Upper lobe of right lung (tissue), 1 donor: ENCODE measurements around the gene MAN1B1. TPM values are rescaled to one million over a fixed set of nuclear protein-coding genes. Genes with fewer than 3 reads are reported as not detected.

Experiments used
- ATAC-seq: fragments of 200-7000 bp; cut with Tn5 transposase; one replicate; pipeline ENCODE4 v1.9.1; 2020; ENCODE audit warnings: mild to moderate bottlenecking, moderate library complexity
- DNase-seq: peaks from one replicate; pipeline ENCODE4 v3.0.0-alpha.2; 2020
- H3K27ac ChIP-seq: fragments of 200-600 bp; one replicate; pipeline ENCODE4 v1.8.0; 2022
- H3K27me3 ChIP-seq: fragments of 200-600 bp; one replicate; pipeline ENCODE4 v1.8.0; 2022; ENCODE audit warnings: mild to moderate bottlenecking
- H3K36me3 ChIP-seq: fragments of 200-600 bp; one replicate; pipeline ENCODE4 v1.8.0; 2022
- H3K4me1 ChIP-seq: fragments of 200-600 bp; one replicate; pipeline ENCODE4 v1.8.0; 2022
- H3K4me3 ChIP-seq: fragments of 200-600 bp; one replicate; pipeline ENCODE4 v1.8.0; 2022; ENCODE audit warnings: mild to moderate bottlenecking
- H3K9me3 ChIP-seq: fragments of 200-600 bp; one replicate; pipeline ENCODE4 v1.8.0; 2022
- intact Hi-C: fragments of 100-400 bp; cut with DNase I; formaldehyde crosslinking; loops from one replicate; pipeline ENCODE4 v1.11.0; 2022
- total RNA-seq: library from RNA; stranded (reverse); fragmentation: NEBNext Ultra II Directional; extraction: Animal tissue kit (Norgen Biotek cat#: 25700); gene quantifications from one replicate; pipeline ENCODE4 v1.2.1, GENCODE V29; 2021
- TF ChIP-seq, protein P1 (sequence below): fragments of 200-600 bp; IDR thresholded peaks from one replicate; pipeline ENCODE4 v1.8.0; 2022; ENCODE audit warnings: antibody characterized with exemption
- donor health status: DM: no; HTN: yes; CAD: no; lungs with severe emphysema.

The MAN1B1 gene
- total RNA-seq, 1 donor from 2014 or later: 39.4 TPM

DNA sequence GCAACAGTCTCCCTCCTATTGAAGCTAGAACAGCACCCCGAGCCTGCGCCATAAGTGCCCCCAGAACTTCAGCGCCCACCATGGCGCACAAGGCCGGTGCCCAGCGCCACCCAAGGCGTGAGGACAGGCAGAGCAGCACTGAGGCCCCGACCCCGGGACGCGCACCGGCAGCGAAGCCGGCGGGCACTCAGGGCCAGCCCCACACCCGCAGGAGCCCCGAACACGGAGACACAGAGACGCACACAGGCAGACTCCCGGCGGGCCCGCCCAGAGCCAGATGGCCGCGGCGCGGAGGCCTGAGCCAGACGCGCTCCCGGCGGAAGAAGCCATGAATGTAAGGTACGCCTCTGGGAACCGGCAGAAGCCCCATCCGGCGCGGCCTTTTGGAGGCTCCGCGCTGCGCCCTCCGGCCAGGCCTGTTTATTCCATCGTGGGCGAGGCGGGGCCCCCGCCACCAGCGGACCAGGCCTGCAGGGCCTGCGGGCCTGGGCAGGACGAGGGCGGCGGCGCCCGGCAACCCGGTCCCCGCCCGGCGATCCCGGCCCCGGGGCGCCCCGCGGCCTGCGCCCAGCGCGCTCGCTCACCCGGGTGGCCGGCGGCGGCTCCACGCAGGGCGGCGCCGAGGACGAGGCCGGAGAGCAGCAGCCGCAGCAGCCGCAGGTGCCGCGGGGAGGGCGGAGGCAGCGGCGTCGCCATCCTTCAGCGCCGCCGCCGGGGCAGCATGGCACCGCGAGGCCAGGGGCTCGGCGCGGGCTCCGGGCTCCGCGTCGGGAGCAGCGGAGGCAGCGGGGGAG, 41.3 kb upstream of the MAN1B1 start:
- no peak for DNase-seq
- intact Hi-C loops: no loop called here
- ATAC-seq: no peak
- H3K4me1 ChIP-seq: peaks cover 23% of the 10 kb centered on the region
- H3K36me3 ChIP-seq: no peaks in the 10 kb centered on the region
- H3K27ac ChIP-seq: peak overlapping the region; percentile 66
- H3K27me3 ChIP-seq: peaks cover 37% of the 10 kb centered on the region
- TF ChIP-seq, protein P1, sequence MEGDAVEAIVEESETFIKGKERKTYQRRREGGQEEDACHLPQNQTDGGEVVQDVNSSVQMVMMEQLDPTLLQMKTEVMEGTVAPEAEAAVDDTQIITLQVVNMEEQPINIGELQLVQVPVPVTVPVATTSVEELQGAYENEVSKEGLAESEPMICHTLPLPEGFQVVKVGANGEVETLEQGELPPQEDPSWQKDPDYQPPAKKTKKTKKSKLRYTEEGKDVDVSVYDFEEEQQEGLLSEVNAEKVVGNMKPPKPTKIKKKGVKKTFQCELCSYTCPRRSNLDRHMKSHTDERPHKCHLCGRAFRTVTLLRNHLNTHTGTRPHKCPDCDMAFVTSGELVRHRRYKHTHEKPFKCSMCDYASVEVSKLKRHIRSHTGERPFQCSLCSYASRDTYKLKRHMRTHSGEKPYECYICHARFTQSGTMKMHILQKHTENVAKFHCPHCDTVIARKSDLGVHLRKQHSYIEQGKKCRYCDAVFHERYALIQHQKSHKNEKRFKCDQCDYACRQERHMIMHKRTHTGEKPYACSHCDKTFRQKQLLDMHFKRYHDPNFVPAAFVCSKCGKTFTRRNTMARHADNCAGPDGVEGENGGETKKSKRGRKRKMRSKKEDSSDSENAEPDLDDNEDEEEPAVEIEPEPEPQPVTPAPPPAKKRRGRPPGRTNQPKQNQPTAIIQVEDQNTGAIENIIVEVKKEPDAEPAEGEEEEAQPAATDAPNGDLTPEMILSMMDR: no peak
- peak overlapping the region; percentile 64 for H3K4me3 ChIP-seq
- H3K9me3 ChIP-seq: no peaks in the 10 kb centered on the region

DNA sequence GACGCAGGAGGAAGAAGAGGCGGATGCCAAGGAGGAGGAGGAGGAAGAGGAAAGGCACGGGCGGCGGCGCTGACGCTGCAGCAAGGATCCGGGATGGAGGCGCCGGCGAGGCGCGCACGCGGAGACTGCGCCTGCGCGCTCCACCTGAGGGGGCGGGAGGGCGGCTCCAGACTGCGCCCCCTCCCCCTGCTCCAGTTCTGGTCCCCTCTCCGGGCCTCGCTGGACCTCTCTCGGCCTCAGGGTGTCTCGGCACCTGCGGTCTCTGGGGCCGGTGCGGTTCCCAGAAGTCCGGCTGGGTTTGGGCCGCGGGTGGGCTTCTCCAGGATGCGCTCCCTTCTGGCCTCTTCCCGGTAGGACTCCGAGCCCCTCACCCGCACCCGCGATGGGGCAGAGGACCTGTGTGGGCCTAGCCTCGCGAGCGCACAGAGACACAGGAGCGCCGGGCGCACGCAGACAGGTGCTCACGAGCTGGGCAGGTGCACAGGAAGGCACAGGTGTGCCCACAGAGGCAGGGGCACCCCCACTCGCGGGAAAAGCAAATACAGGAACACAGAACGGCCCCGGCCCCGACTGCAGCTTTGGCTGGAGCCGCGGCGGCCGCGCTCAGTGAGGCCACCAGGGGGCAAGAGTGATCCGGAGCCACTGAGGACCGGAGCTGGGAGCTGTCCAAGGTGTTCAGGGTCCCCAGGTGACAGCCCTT, 40.5 kb upstream of the MAN1B1 start, which contains the start of gene NPDC1:
TSS of gene NPDC1 (minus strand) at position 90 of the 700 bp plus-strand sequence. CDS start 188 bp downstream, outside the sequence.
- Histone ChIP-seq H3K27ac (peak within 1 kb of the TSS; percentile 66), H3K4me3 (peak within 1 kb of the TSS; percentile 64), H3K9me3 (no peaks in the 10 kb centered on the region), H3K36me3 (no peaks in the 10 kb centered on the region), H3K27me3 (peaks cover 42% of the 10 kb centered on the region), H3K4me1 (peaks cover 23% of the 10 kb centered on the region)
- intact Hi-C loops: no loop called here
- peak; percentile 77 for ATAC-seq
- DNase-seq: peak; percentile 89
- TF ChIP-seq, protein P1: peak; percentile 86

DNA sequence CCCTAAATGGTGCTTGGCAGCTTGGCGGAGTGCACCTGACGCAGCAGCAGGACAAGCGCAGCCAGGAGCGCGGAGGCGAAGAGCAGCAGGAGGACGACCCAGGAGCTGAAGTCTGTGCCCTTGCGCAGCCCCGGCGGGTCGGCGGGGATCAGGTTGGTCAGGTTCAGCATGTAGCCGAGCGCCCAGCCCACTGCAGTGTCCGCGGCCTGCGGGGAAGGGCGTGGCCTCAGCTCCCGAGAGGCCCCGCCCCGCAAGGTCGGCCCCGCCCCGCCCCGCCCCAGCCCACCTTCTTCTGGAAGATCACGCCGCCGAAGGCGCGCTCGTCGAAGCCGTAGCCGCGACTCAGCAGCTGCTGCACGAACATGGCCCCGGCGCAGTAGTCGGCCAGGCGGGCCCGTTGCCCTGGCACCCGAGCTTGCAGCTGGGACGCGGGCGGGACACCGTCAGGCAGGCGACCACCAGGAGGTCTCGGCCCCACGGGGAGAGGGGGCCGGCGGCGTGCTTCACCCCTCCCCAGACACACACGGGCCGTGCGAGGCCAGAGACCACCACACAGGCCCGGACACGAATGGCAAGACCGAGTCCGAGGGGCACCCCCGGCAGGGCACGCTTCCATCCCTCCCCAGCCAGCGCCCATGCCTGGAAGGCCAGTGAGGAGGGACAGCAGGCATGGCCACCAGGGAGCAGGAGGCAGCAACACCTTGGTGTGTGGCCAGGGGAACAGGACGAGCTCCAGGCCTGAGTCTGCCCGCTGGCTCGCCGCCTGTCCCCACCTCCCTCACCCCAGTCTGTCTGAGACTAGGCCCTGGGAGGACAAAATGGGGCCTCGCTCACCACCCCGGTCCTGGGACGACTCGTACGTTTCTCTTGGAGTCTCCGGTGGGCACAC, 37.9 kb upstream of the MAN1B1 start:
- Histone ChIP-seq H3K27ac (no peak overlapping the region), H3K9me3 (no peaks in the 10 kb centered on the region), H3K27me3 (peaks cover 68% of the 10 kb centered on the region), H3K36me3 (no peaks in the 10 kb centered on the region), H3K4me3 (no peak overlapping the region), H3K4me1 (peaks cover 31% of the 10 kb centered on the region)
- TF ChIP-seq, protein P1: no peak
- ATAC-seq (no peak), DNase-seq (no peak)
- intact Hi-C loops: no loop called here

DNA sequence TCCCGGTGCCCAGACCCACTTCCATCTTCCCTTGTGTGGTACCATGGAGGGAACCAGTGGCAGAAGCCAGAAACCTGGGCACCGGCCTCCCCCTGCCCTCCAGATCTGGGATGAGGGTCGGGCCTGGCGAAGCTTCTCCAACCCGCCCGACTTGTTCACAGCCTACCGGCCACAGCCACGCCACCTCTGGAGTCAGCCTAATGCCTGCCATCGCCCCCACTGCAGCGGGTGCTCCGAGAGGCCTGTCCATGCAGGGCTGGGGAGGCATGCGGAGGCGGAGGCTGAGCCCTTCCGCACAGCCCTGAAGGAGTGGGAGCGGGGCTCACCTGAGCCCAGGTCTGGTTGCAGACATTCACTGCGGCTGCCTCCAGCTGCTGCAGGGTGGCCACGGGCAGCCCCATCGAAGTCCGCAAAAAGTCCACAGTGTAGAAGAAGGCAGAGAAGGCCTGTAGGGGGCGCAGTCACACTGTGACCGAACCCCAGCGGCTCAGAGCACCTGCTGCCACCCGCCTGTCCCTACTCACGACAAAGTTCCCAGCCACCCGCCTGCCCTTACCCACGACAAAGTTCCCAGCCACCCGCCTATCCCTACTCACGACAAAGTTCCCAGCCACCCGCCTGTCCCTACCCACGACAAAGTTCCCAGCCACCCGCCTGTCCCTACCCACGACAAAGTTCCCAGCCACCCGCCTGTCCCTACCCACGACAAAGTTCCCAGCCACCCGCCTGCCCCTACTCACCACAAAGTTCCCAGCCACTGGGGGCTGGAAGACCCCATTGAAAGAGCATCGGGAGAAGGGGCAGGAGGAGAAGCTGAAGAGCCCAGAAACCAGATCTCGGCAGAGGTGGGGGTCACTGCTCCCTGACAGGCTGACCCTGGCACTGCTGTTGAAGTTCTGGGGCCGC, 37.0 kb upstream of the MAN1B1 start:
- peak; percentile 42 for ATAC-seq
- no peak overlapping the region for H3K27ac ChIP-seq

More for the DNA sequence above, 37.0 kb upstream of the MAN1B1 start:
- H3K27me3 ChIP-seq: peaks cover 66% of the 10 kb centered on the region
- H3K36me3 ChIP-seq: no peaks in the 10 kb centered on the region
- intact Hi-C loops: no loop called here
- peaks cover 24% of the 10 kb centered on the region for H3K4me1 ChIP-seq
- no peak for DNase-seq
- no peak overlapping the region for H3K4me3 ChIP-seq
- H3K9me3 ChIP-seq: no peaks in the 10 kb centered on the region
- TF ChIP-seq, protein P1: peak; percentile 49
